Heart left ventricle (tissue), 16 donors: ENCODE measurements around the gene CD99L2. TPM values are rescaled to one million over a fixed set of nuclear protein-coding genes. Genes with fewer than 3 reads are reported as not detected.

Experiments
- ATAC-seq, 4 donors: fragments of 200-7000 bp; cut with Tn5 transposase; one replicate each; pipeline ENCODE4 v1.9.1; 2020 to 2022; ENCODE audit warnings: moderate library complexity in 4 of 4, mild to moderate bottlenecking in 3 of 4, moderate number of reproducible peaks in 1 of 4
- DNase-seq, 5 donors: peaks; one replicate each; pipeline ENCODE4 v3.0.0-alpha.2; 2020
- H3K27ac ChIP-seq, 12 donors: fragments of 200-600 bp; sonication (generic) in 4 of 12; one replicate each; pipeline versions ENCODE4 v1.5.0 to v1.8.0; 2016 to 2022; ENCODE audit warnings: mild to moderate bottlenecking in 2 of 12
- H3K27me3 ChIP-seq, 9 donors: fragments of 200-600 bp; sonication (generic) in 2 of 9; one replicate each; pipeline versions ENCODE4 v1.5.1 to v1.8.0; 2016 to 2022; ENCODE audit warnings: mild to moderate bottlenecking in 3 of 9
- H3K36me3 ChIP-seq, 9 donors: fragments of 200-600 bp; sonication (generic) in 2 of 9; one replicate each; pipeline versions ENCODE4 v1.5.0 to v1.8.0; 2018 to 2022; ENCODE audit warnings: mild to moderate bottlenecking in 2 of 9
- H3K4me1 ChIP-seq, 12 donors: fragments of 200-600 bp; sonication (generic) in 4 of 12; one replicate each; pipeline versions ENCODE4 v1.5.0 to v1.8.0; 2016 to 2022; ENCODE audit warnings: mild to moderate bottlenecking in 3 of 12
- H3K4me3 ChIP-seq, 12 donors: fragments of 200-600 bp; sonication (generic) in 4 of 12; one replicate each; pipeline versions ENCODE4 v1.5.0 to v1.8.0; 2017 to 2022; ENCODE audit warnings: mild to moderate bottlenecking in 9 of 12, moderate library complexity in 4 of 12
- H3K9me3 ChIP-seq, 12 donors: fragments of 200-600 bp; sonication (generic) in 4 of 12; one replicate each; pipeline versions ENCODE4 v1.5.0 to v1.8.0; 2016 to 2022; ENCODE audit warnings: mild to moderate bottlenecking in 1 of 12
- CTCF ChIP-seq, 12 donors: fragments of 200-600 bp; sonication (generic) in 4 of 12; IDR thresholded peaks; one replicate each; pipeline versions ENCODE4 v1.5.0 to v1.8.0; 2018 to 2022; ENCODE audit warnings: antibody characterized with exemption in 12 of 12, mild to moderate bottlenecking in 5 of 12
- POLR2A ChIP-seq, 2 donors: fragments of 450-650 bp; IDR thresholded peaks; one replicate each; pipeline ENCODE4 v1.6.1; 2017; ENCODE audit warnings: antibody characterized with exemption in 2 of 2, mild to moderate bottlenecking in 2 of 2, moderate library complexity in 2 of 2
- WGBS, 4 donors: extraction: QIAGEN DNeasy Blood & Tissue Kit in 2 of 4; methylation state at CpG; one replicate each; pipeline versions ENCODE4 v1.1.5 to v1.1.7; 2013 to 2018; 5-methylcytosine and 5-hydroxymethylcytosine counted together
- intact Hi-C, 10 donors: fragments of 100-400 bp; cut with DNase I; formaldehyde crosslinking; loops; one replicate each; pipeline versions ENCODE4 v1.11.1 to v1.14.2; 2022
- polyA plus RNA-seq, 2 donors: library from polyadenylated mRNA; stranded (reverse); fragments of 200-250 nt; gene quantifications; one replicate each; pipeline ENCODE4 v1.2.3, GENCODE V29; 2013
- total RNA-seq, 9 donors: library from RNA; depleted of rRNA in 2 of 9; stranded (reverse); fragments of >200 nt in 2 of 9; fragmentation: NEBNext Ultra II Directional in 3 of 9; extraction: Animal tissue kit (Norgen Biotek cat#: 25700) in 3 of 9; gene quantifications; one replicate each; pipeline versions ENCODE4 v1.1.0 to v1.2.4, GENCODE V29; 2016 to 2023
- donor health status: ischemic (EF 13 %, LVEDD 7.1; RV severe dilation, severe dysfunction).
- donor health status: healthy with polysubstance abuse.
- donor health status: DM: no; HTN: yes; CAD: no.
- donor health status: DM: no; HTN: no; CAD: no.
- donor health status: ischemic (EF 25% LVEDD 6.9; RV normal size, moderate dysfunction).
- donor health status: ischemic (EF 25% LVEDD 5.7; RV mildly dilated, moderate dysfunction).
- donor health status: healthy.
- donor health status: DM: yes; HTN: yes; CAD: no.
- donor health status: ischemic (EF 35%, LVEDD 5.7; RV mildly dilated, moderate dysfunction).
- donor health status: nonischemic (EF 11% LVEDD 7.7; RV severe dilation, severe dysfunction).
- donor health status: DM: yes; HTN: yes; CAD: no.
- donor health status: PGD.
- donor health status: ischemic (EF 29% LVEDD 5.4; RV normal size, mild dysfunction).
- donor health status: nonischemic (EF 23%, LVEDD 6.1; RV moderate dilation, normal function).

CD99L2 gene
- total and polyA plus RNA-seq, 11 donors, result 51.9 to 115 (median 82.1) TPM

- ATAC-seq (peak; percentile 67 to 83 (median 74)), DNase-seq (peak in 4 of 5 donors; percentile 10 to 44 (median 28))
- intact Hi-C loops, result no loop called here
- 64 to 76% (median 69%) methylated on average over 3 of the region's 3 CpGs for WGBS, 4 donors
- Histone ChIP-seq H3K9me3 (no peaks in the 10 kb centered on the region), H3K36me3 (peaks cover 0 to 7% (median 0%) of the 10 kb centered on the region in 9 donors), H3K4me1 (peaks cover 0 to 44% (median 20%) of the 10 kb centered on the region in 12 donors), H3K27ac (peak overlapping the region in 8 of 12 donors; percentile 13 to 76 (median 44)), H3K27me3 (no peaks in the 10 kb centered on the region), H3K4me3 (no peak overlapping the region)
- TF ChIP-seq POLR2A (IDR thresholded peaks at IDR 0.05) (no peak), CTCF (IDR thresholded peaks at IDR 0.05) (no peak)
Observed at GRCh38 chrX:150869450-150869849, 29.0 kb downstream of the CD99L2 start.

GRCh38 chrX:150868625-150869024 is 29.8 kb downstream of the CD99L2 start:
- intact Hi-C loops, result no loop called here
- Histone ChIP-seq H3K27ac (peak overlapping the region in 1 of 12 donors; percentile 31), H3K36me3 (peaks cover 0 to 7% (median 0%) of the 10 kb centered on the region in 9 donors), H3K27me3 (no peaks in the 10 kb centered on the region), H3K4me1 (peaks cover 0 to 37% (median 17%) of the 10 kb centered on the region in 12 donors), H3K9me3 (no peaks in the 10 kb centered on the region), H3K4me3 (no peak overlapping the region)
- TF ChIP-seq CTCF (IDR thresholded peaks at IDR 0.05), result no peak
- TF ChIP-seq POLR2A (IDR thresholded peaks at IDR 0.05), result no peak
- ATAC-seq, result no peak
- WGBS, 4 donors, result 40 to 55% (median 49%) methylated on average over 2 of the region's 2 CpGs
- no peak for DNase-seq

GRCh38 chrX:150864127-150864526 is 34.3 kb downstream of the CD99L2 start:
- WGBS, 4 donors, result 65 to 82% (median 72%) methylated on average over 3 of the region's 3 CpGs
- intact Hi-C loops, result no loop called here
- Histone ChIP-seq H3K9me3 (peaks cover 0 to 11% (median 0%) of the 10 kb centered on the region in 12 donors), H3K4me1 (peaks cover 0 to 7% (median 0%) of the 10 kb centered on the region in 12 donors), H3K27ac (no peak overlapping the region), H3K36me3 (peaks cover 0 to 7% (median 0%) of the 10 kb centered on the region in 9 donors), H3K27me3 (no peaks in the 10 kb centered on the region), H3K4me3 (no peak overlapping the region)
- DNase-seq, result no peak
- TF ChIP-seq POLR2A (IDR thresholded peaks at IDR 0.05) (no peak), CTCF (IDR thresholded peaks at IDR 0.05) (no peak)
- ATAC-seq, result no peak

GRCh38 chrX:150863191-150863590 is 35.3 kb downstream of the CD99L2 start:
- H3K27ac ChIP-seq, result no peak overlapping the region
- H3K4me3 ChIP-seq, result no peak overlapping the region
- peaks cover 0 to under 1% (median 0%) of the 10 kb centered on the region in 12 donors for H3K4me1 ChIP-seq
- ATAC-seq (no peak), DNase-seq (no peak)
- TF ChIP-seq POLR2A (IDR thresholded peaks at IDR 0.05) (no peak), CTCF (IDR thresholded peaks at IDR 0.05) (no peak)
- H3K27me3 ChIP-seq, result no peaks in the 10 kb centered on the region
- peaks cover 0 to 7% (median 0%) of the 10 kb centered on the region in 9 donors for H3K36me3 ChIP-seq
- intact Hi-C loops, result no loop called here
- peaks cover 0 to 11% (median 0%) of the 10 kb centered on the region in 12 donors for H3K9me3 ChIP-seq
